ENCODE results near the gene HOXC12. TPM values are rescaled to one million over a fixed set of nuclear protein-coding genes. Genes with fewer than 3 reads are reported as not detected.

HOXC12 gene
- total and polyA plus RNA-seq, 2 of the 8 experiments (the other 6 are each of a cell fraction or from before 2014, with no cell fraction given), result not detected

DNA sequence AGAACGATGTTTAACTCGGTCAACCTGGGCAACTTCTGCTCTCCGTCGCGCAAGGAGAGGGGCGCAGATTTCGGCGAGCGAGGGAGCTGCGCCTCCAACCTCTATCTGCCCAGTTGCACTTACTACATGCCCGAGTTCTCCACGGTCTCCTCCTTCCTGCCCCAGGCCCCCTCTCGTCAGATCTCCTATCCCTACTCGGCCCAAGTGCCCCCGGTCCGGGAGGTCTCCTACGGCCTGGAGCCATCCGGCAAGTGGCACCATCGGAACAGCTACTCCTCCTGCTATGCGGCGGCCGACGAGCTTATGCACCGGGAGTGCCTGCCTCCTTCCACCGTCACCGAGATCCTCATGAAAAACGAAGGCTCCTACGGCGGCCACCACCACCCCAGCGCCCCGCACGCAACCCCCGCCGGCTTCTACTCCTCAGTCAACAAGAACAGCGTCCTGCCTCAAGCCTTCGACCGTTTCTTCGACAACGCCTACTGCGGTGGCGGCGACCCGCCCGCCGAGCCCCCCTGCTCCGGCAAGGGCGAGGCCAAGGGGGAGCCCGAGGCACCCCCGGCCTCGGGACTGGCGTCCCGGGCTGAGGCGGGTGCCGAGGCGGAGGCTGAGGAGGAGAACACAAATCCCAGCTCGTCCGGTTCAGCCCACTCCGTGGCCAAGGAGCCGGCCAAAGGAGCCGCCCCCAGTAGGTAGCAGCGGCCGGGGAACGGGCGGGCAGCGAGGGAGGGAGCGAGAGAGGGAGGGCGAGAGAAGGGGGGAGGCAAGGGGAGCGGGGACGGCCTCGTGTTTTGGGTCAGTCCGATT lies 18.7 kb downstream of the HOXC12 start (continued):
- TF ChIP-seq, protein P1, sequence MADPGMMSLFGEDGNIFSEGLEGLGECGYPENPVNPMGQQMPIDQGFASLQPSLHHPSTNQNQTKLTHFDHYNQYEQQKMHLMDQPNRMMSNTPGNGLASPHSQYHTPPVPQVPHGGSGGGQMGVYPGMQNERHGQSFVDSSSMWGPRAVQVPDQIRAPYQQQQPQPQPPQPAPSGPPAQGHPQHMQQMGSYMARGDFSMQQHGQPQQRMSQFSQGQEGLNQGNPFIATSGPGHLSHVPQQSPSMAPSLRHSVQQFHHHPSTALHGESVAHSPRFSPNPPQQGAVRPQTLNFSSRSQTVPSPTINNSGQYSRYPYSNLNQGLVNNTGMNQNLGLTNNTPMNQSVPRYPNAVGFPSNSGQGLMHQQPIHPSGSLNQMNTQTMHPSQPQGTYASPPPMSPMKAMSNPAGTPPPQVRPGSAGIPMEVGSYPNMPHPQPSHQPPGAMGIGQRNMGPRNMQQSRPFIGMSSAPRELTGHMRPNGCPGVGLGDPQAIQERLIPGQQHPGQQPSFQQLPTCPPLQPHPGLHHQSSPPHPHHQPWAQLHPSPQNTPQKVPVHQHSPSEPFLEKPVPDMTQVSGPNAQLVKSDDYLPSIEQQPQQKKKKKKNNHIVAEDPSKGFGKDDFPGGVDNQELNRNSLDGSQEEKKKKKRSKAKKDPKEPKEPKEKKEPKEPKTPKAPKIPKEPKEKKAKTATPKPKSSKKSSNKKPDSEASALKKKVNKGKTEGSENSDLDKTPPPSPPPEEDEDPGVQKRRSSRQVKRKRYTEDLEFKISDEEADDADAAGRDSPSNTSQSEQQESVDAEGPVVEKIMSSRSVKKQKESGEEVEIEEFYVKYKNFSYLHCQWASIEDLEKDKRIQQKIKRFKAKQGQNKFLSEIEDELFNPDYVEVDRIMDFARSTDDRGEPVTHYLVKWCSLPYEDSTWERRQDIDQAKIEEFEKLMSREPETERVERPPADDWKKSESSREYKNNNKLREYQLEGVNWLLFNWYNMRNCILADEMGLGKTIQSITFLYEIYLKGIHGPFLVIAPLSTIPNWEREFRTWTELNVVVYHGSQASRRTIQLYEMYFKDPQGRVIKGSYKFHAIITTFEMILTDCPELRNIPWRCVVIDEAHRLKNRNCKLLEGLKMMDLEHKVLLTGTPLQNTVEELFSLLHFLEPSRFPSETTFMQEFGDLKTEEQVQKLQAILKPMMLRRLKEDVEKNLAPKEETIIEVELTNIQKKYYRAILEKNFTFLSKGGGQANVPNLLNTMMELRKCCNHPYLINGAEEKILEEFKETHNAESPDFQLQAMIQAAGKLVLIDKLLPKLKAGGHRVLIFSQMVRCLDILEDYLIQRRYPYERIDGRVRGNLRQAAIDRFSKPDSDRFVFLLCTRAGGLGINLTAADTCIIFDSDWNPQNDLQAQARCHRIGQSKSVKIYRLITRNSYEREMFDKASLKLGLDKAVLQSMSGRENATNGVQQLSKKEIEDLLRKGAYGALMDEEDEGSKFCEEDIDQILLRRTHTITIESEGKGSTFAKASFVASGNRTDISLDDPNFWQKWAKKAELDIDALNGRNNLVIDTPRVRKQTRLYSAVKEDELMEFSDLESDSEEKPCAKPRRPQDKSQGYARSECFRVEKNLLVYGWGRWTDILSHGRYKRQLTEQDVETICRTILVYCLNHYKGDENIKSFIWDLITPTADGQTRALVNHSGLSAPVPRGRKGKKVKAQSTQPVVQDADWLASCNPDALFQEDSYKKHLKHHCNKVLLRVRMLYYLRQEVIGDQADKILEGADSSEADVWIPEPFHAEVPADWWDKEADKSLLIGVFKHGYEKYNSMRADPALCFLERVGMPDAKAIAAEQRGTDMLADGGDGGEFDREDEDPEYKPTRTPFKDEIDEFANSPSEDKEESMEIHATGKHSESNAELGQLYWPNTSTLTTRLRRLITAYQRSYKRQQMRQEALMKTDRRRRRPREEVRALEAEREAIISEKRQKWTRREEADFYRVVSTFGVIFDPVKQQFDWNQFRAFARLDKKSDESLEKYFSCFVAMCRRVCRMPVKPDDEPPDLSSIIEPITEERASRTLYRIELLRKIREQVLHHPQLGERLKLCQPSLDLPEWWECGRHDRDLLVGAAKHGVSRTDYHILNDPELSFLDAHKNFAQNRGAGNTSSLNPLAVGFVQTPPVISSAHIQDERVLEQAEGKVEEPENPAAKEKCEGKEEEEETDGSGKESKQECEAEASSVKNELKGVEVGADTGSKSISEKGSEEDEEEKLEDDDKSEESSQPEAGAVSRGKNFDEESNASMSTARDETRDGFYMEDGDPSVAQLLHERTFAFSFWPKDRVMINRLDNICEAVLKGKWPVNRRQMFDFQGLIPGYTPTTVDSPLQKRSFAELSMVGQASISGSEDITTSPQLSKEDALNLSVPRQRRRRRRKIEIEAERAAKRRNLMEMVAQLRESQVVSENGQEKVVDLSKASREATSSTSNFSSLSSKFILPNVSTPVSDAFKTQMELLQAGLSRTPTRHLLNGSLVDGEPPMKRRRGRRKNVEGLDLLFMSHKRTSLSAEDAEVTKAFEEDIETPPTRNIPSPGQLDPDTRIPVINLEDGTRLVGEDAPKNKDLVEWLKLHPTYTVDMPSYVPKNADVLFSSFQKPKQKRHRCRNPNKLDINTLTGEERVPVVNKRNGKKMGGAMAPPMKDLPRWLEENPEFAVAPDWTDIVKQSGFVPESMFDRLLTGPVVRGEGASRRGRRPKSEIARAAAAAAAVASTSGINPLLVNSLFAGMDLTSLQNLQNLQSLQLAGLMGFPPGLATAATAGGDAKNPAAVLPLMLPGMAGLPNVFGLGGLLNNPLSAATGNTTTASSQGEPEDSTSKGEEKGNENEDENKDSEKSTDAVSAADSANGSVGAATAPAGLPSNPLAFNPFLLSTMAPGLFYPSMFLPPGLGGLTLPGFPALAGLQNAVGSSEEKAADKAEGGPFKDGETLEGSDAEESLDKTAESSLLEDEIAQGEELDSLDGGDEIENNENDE (IDR thresholded peaks at IDR 0.05; ENCODE audit: insufficient replicate concordance, low read length), result no peak
- TF ChIP-seq CBX8 (IDR thresholded peaks at IDR 0.05; ENCODE audit: borderline replicate concordance, low read depth, low read length), result peak; percentile 3; the same call in 1 of the 2 replicates
- TF ChIP-seq, protein P2, sequence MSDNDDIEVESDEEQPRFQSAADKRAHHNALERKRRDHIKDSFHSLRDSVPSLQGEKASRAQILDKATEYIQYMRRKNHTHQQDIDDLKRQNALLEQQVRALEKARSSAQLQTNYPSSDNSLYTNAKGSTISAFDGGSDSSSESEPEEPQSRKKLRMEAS (IDR thresholded peaks at IDR 0.05), result peak; percentile 49
- no peak for TF ChIP-seq EP300 (IDR thresholded peaks at IDR 0.05; ENCODE audit: borderline replicate concordance in 1 of 2, low read depth in 2 of 2, low read length in 2 of 2)
- no peak for TF ChIP-seq BACH1 (IDR thresholded peaks at IDR 0.05; ENCODE audit: low read length)
- peak; percentile 96 for TF ChIP-seq SUZ12 (IDR thresholded peaks at IDR 0.05; ENCODE audit: low read length)

Data from H1 (cell line).